ENCODE data around the gene PTGES3.
A peak's percentile ranks its signal among the peaks of the same experiment; 100 is the strongest.
"Not testable (repeated sequence)": the region's sequence is repeated elsewhere in the genome, so short reads cannot be mapped to it uniquely, and the experiment has no call there.

The PTGES3 gene, protein sequence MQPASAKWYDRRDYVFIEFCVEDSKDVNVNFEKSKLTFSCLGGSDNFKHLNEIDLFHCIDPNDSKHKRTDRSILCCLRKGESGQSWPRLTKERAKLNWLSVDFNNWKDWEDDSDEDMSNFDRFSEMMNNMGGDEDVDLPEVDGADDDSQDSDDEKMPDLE

DNA sequence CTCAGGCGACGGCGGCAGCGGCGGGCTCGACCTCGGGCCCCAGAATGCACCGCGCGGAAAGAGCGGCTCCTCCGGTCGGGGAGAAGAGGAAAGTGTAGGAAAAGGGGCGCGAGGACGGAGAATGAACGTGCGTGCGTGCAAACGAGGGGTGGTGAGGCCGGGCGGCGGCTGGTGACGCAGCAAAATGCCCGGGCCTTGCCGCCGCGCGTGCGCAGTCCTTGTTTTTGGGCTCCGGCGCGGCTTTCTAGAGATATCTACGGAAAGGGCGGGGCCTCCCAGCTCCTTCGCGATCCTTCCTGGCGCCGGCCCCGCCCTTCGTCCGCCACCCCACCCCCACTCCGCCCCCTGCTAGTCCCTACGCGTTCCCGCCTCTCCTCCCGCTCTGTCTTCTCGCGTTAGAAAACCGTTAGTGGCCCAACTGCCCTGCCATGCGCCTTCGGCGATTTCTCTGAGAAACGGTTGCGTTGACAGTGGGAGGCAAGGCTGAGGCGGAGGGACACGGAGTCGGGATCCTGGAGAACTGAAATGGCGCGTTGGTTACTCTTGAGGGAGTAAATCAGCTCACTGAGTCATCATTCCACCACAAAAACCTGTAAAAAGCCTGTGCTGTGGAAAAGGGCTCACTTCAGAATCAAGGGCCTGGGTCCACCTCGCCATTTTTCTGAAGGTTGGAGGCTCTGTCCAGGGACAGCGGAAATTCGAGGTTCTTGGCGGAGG is at the start of gene PTGES3:
Gene PTGES3 (minus strand): TSS at position 156 of the 717 bp plus-strand sequence. CDS start 285 bp downstream, outside the sequence.
- peak; percentile 91 to 97 (median 96) for DNase-seq

DNA sequence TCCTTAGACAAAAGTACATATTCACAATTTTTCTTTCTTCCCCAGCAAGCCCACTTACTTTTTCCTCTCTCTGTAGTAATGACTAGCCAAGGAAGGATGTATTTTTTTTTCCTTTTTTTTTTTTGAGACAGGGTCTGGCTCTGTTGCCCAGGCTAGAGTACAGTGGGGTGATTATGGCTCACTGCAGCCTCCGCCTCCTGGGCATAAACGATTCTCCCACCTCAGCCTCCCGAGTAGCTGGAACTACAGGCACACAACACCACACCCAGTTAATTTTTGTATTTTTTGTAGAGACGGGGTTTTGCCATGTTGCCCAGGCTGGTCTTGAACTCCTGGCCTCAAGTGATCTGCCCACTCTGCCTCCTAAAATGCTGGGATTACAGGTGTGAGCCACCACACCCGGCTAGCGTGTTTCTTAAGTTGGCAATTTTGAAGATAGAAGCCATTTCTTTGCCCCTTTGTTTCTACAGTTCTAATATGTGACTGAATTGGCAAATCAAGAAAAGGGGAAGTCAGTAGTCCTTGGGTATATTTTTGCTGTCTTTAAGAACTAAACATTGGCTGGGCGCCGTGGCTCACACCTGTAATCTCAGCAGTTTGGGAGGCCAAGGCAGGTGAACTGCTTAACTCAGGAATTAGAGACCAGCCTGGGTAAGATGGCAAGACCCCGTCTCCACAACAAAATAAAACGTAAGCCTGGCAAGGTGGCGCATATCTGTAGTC is 40.2 kb upstream of the PTGES3 start:
- no peak for DNase-seq

DNA sequence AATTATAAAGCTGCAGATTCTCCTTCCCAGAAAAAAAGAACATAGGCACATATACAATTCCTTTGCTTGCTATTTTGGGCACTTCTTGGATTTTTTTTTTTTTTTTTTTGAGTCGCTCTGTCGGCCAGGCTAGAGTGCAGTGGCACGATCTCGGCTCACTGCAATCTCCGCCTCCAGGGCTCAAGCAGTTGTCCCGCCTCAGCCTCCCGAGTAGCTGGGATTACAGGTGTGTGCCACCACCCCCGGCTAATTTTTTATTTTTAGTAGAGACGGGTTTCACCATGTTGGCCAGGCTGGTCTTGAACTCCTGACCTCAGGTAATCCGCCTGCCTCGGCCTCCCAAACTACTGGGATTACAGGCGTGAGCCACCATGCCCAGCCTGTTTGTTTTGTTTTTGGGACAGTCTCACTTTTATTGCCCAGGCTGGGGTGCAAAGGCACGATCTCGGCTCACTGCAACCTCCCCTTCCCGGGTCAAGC is 38.2 kb upstream of the PTGES3 start:
- DNase-seq: not testable (repeated sequence)

DNA sequence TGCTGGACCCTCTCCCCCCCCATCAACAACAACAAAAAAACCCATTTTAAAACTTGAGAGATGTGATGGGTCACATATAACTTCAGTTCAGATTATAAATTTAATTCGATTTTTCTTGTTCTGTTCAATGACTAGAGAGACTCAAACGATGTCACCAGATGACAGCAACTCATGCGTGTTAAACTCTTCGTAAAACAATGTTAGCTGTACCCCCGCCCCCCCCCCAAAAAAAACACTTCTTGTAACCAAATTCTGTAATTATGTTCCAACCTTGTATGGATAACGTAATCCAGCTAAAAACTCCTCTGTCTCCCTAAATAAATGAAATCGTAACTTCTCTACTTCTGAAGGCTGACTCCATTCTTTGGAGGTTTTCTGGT is 37.6 kb upstream of the PTGES3 start:
- DNase-seq: no peak

DNA sequence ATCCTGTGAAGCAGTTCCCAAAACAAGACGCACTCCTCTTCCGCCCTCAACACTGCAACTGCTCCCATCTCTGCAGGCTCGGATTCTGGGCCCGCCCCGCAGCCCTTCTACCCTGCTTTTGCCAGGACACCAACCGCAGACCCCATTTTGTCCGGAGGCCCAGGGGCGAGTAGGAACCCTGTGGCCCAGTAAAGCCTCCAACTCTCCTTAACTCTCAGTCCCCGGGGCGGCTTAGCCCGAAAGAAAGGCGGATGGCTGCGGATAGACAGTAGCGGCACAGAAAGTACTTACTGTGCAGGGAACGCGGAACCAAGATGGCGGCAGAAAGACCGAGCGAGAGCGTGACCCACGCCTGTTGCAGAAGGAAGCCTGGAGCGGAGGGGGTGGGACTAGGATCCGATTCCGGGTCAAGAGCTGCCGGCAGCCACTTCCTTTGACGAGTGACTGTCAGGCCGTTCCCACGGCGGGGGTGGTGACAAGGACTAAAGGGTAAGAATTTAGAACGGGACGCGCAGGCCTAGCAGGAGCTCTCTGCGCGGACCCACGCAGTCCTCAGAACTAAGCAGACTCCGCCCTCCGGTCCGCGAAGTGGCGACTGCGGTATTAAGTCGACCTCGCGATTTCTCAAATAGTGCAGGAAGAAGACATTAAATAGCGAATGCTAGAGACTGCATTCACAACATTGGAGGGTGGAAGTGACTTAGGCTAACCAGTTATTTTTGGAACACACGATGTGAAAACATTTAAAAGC is 37.1 kb upstream of the PTGES3 start, which contains the start of gene NACA:
Gene NACA (minus strand): TSS at position 328 of the 751 bp plus-strand sequence. CDS start 778 bp downstream, outside the sequence.
- peak; percentile 90 to 96 (median 93) for DNase-seq

DNA sequence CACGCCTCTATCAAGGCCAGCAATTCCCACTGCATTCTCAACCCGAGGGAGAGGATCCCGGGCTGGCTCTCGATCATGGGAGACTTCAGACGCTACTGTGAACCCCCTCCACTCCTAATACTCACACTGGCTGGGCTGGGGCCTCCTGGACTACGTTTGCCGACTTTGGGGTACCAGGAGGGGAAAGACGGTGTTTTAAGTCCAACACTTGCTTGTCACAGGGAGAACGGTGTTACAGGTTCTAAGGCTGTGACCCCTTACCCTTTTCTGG is 36.6 kb upstream of the PTGES3 start:
- DNase-seq: no peak

DNA sequence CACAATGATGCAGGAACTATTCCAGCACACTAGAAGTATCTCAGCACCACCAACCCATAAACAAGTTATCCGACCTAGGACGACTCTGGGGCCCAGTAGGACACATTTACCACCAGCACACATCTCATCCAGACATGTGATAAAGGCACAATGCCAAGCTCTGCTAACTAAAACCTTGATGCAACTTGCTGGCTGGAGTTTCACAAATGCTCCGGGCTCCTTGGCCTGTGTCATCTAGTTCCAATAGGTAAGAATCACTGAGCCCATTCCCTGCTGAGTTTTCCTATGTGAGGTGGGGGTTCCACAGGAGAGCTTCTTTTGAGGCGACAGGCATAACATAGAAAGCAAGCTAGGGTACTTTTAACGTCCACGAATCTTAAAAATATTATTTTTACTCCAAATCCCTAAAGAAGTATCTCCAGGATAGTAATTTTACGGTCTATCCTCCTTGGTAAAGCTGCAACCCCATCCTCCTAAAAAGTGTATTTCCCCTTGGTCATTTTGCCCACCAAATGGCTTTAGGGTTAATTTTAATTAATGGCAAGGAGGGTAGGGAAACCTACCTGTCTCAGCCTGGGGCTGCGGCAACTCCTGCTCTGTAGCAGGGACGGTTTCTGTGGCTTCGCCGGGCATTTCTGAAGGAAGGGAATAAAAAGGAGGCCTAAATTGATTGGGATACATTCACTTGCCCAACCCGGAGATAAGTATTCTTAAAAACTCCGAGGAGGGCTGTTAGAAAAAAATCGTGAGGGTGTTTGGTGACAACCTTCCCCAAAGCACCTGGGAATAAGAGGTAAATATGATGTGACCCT is 36.0 kb upstream of the PTGES3 start:
- DNase-seq: no peak

DNA sequence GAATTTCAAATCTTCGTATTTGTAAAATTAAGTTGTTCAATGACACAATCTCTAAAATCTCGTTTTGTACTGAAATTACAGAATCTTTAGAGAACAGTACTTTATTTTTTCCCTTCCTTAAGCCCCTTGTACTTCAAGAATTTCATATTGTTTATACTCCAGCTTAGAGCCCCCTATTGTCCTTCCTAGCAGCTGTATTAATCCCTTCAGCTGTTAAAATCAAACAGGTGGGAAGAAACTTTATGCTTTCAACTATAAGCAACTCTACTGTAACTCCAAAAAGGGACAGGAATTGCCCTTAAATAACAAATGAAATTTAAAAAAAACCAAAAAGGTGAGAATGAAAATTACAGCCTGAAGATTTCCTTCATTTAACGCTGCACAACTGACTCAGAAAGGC is 35.3 kb upstream of the PTGES3 start:
- DNase-seq: no peak

DNA sequence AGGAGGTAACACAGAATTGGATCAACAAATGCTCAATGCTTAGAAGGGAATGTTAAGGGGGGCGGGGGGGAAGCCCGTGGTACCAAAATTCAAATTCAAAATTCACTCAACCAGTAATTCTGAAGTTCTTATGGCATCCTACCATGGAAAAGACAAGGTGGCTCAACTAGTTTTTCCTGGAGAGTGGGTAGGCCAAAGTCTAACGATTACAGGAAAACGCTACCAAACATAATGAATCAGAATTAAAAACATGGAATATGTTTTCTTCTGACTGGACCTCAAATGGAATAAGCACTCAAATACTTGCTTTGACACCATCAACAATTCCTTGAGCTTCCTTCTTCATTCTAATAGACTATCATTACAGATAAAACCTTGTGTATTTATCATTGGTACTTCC is 34.7 kb upstream of the PTGES3 start:
- no peak for DNase-seq

DNA sequence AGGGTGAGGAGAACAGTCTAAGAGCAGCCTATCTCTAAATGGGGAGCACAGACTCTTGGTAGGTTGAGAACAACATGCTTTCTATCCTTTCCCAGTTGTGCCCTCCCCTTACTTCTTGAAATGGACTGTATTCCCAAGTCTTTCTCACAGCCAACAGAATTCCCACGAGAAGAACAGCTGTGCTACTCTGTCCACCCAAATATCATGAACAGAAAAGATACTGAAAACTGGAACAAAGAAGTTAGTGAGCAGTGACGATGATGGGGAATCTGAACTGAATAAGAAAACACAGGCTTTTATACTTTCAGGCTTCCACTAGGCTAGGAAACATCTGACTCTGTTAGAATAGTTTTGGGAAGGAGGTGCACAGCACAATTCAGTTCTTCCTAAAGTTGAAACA is 33.6 kb upstream of the PTGES3 start:
- no peak for DNase-seq

DNA sequence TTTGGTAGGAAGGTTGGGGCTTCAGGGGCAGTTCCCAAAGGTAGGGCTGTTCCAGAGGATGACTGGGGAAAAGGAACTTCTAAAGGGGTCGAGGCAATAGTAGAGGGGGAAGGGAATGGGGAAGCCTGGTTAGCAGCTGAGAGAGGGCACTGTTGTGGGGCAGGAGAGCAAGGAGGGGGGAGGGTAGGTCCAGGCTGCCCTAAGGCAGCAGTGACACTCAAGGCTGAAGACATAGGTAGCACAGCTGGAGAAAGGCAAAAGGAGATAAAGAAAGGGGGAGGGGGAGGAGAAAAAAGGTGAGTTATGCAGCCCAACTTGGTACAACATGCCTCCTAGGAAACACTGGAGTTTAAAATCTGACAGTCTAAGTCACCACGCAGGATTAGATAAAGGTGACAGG is 33.1 kb upstream of the PTGES3 start:
- no peak for DNase-seq

DNA sequence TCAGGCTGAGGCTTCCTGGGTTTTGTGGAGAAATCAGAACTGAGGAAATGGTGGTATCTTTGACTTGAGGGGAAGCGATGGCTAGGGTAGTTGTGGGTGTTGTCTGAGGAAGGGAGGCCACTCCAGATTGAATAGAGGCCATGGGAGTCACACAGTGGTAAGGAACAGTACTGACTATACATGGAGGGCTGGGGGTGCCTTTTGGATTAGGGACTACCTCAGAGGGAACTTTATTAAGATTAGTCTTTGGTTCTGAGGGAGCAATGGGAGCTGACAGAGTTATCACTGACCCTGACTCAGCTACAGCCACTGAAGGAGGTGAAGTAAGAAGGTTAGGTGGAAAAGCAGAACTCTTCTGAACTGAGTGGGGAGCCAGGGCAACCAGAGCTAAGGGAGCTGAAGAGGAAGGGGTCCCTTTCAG is 32.7 kb upstream of the PTGES3 start:
- no peak for DNase-seq

DNA sequence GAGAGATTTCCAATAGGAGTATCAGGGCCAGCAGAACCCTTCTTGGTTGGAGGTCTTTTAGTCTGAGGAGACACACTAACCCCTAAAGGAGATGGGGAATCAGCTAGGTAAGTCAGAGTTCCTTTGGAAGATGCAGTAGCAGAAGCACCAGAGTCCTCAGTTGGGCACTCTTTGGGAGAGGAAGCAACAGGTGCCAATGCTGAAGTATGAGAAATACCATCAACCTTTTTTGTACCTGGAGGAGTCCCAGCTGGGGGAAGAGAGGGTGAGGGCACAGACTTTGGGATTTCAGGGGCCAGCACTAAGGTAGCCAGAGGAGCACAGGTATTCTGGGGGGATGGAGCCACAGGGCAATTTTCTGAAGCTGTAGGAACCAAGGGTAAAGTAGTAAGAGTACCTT is 31.0 kb upstream of the PTGES3 start:
- no peak for DNase-seq

DNA sequence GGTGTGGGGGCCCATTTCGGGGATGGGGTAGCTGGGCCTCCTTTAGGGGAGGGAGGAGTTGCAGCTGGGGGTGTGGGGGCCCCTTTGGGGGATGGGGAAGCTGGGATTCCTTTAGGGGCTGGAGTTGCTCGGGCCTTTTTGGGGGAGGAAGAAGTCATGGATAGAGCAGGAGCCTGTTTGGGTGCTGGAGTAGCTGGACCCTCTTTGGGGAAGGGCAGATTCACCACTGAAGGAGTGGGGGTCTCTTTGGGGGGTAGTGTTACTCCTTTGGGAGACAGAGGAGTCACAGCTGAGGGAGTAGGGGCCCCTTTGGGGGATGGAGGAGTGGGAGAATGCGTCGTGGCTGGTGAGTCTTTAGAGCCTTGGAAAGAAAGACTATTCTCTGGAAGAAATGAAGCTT is 30.6 kb upstream of the PTGES3 start:
- no peak for DNase-seq

DNA sequence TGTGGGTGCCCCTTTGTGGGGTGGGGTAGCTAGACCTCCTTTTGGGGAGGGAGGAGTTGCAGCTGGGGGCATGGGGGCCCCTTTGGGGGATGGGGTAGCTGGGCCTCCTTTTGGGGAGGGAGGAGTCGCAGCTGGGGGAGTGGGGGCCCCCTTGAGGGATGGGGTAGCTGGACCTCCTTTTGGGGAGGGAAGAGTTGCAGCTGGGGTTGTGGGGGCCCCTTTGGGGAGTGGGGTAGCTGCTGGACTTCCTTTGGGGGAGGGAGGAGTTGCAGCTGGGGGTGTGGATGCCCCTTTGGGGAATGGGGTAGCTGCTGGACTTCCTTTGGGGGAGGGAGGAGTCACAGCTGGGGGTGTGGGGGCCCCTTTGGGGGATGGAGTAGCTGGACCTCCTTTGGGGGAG is 30.1 kb upstream of the PTGES3 start:
- no peak for DNase-seq

DNA sequence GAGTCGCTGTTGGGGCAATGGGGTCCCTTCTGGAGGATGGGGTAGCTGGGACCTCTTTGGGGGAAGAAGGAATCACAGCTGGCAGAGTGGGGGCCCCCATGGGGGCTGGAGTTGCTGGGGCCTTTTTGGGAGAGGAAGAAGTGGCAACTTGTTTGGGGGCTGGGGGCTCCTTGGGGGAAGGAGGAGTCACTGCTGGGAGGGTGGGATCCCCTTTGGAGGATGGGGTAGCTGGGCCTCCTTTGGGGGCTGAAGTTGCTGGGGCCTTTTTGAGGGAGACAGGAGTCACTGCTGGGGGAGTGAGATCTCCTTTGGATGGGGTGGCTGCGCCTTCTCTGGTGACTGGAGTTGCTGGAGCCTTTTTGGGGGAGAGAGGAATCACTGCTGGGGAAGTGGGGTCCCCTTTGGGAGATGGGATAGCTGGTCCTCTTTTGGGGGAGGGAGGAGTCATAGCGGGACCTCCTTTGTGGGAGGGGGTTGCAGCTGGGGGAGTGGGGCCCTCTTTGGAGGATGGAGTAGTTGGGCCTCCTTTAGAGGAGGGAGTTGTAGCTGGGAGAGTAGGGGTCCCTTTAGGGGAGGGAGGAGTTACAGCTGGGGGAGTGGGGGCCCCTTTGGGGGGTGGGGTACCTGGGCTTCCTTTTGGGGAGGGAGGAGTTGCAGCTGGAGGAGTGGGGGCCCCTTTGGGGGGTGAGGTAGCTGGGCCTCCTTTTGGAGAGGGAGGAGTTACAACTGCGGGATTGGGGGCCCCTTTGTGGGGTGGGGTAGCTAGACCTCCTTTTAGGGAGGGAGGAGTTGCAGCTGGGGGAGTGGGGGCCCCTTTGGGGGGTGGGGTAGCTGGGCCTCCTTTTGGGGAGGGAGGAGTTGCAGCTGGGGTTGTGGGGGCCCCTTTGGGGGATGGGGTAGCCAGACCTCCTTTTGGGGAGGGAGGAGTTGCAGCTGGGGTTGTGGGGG is 29.1 kb upstream of the PTGES3 start:
- no peak for DNase-seq

DNA sequence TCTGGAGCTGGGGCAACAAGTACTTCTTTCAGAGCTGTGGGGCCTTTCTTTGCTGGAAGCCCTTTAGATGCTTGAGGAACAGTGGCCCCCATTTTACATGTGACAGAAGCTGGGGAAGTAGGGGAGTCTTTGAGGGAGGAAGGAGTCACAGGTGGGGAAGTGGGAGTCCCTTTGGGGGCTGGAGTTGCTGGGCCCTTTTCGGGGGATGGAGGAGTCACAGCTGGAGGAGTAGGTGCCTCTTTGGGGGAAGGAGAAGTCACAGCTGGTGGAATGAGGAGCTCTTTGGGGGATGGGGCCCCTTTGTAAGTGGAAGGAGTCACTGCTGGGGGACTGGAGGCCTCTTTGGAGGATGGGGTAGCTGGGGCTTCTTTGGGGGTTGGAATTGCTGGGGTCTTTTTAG is 28.4 kb upstream of the PTGES3 start:
- DNase-seq: no peak

DNA sequence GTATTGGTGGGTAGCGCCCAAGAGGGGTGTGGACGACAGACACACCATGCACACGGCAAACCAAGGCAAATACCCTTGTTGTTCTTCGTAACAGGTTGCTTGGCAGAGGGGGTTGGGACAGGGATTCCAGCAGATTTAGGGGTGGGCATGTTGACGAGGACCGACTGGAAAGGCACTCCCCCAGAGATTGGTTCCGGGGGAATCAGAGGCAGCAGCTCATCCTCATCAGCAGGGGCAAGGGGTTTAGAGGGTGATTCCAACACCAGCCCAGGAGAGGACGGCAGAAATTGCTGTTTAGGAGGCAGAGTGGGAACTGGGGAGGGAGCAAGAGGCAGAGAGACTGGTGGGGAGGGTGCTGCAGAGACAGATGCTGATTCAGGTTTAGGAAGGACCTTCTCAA is 27.7 kb upstream of the PTGES3 start:
- no peak for DNase-seq

DNA sequence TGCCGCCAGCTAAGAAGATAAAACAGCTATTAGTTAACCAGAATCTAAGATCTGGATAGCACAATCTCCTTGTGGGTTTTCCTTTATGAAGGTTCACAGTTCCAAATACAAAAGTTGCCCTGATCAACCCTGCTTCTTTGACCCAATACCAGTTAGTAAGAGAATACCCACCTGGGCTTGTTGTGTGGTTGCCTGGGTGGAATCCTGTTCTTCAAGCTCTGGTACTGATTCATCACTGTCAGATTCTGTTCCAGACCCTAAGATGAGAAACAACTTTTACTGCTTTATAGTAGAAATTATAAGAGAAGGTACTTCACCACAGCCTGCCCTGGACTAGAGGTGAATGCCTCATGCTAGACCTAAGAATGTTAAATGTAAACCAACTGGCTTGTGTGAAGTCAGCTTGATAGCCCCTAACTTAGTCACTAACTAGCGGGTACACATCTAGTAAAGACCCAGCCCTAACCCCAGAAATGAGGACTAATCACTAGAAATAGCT is 26.4 kb upstream of the PTGES3 start:
- DNase-seq: no peak

DNA sequence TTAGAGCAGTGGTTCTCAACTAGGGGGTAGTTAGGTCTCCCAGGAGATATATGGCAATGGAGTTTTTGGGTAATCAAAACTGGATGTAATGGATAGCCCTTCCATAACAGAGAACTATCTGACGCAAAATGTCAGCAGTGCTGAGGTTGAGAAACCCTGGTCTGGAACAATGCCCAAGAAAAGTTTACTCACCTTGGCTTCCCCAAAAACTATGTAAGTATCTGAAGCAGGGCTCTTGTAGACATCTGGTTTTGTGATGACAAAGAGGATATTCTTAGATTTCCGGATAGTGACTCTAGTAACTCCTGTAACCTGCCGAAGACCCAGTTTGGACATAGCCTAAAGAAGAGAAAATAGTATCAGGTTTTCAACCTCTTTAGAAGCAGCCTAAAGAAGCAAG is 25.3 kb upstream of the PTGES3 start:
- no peak for DNase-seq

DNA sequence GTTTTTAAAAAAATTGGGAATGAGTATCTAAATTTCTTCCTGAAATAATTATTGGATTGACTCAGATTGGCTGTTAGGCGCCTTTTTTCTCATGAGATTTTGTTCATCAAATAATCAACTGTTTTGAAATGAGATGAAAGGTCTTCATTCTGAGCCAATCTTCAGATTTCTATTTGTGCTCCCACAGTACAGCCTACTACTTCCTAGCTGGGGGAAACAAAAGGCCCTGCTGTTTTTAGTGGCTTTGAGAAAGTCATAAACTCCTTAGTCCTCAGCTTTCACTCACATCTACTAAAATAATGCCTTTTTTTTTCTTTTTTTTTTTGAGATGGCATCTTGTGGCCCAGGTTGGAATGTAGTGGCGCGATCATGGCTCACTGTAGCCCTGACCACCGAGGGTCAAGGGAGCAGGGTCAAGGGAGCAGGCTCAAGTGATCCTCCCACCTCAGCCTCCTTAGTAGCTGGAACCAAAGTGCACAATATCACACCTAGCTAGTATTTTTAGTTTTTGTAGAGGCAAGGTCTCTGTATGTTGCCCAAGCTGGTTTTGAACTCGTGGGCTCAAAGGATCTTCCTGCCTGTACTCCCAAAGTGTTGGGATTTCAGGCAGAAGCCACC is 21.8 kb upstream of the PTGES3 start:
- DNase-seq: no peak

All from activated CD4-positive, CD25-positive, alpha-beta regulatory T cell (primary cell).